OCI-LY3 (cell line): ENCODE measurements around the gene OR4F6.
"Not testable (repeated sequence)": the region's sequence is repeated elsewhere in the genome, so short reads cannot be mapped to it uniquely, and the experiment has no call there.

ENCODE experiments used
- CTCF ChIP-seq: fragments of 200-600, 300-600 bp; sonication (generic); IDR thresholded peaks from 2 replicates; pipeline ENCODE4 v1.5.1; 2014; ENCODE audit warnings: antibody characterized with exemption, low read length, low read depth
- EZH2phosphoT487 ChIP-seq: fragments of 200-600 bp; shearing (Covaris generic); IDR thresholded peaks from 2 replicates; pipeline ENCODE4 v1.6.1; 2018; ENCODE audit warnings: antibody characterized with exemption, mixed run types, low read depth

- TF ChIP-seq CTCF, EZH2phosphoT487: not testable (repeated sequence)
These were observed 38.0 kb upstream of the OR4F6 start for GRCh38 chr15:101765340-101765671.
